ENCODE measurements around the gene ATAD1. TPM values are rescaled to one million over a fixed set of nuclear protein-coding genes. Genes with fewer than 3 reads are reported as not detected.
A peak's percentile ranks its signal among the peaks of the same experiment; 100 is the strongest.
"Not testable (repeated sequence)": the region's sequence is repeated elsewhere in the genome, so short reads cannot be mapped to it uniquely, and the experiment has no call there.

The ATAD1 gene
- total RNA-seq, 2 experiments from 2014 or later, result 43.8 to 49.3 TPM

- Mint-ChIP-seq H3K27me3 (no peaks in the 10 kb centered on the region), H3K9me3 (peaks cover 3% of the 10 kb centered on the region), H3K4me1 (ENCODE audit: low read depth) (peaks cover 17% of the 10 kb centered on the region), H3K4me3 (no peak overlapping the region), H3K27ac (no peak overlapping the region), H3K36me3 (ENCODE audit: low read depth) (peaks cover 2% of the 10 kb centered on the region)
- TF ChIP-seq CTCF (IDR thresholded peaks at IDR 0.05), result no peak
- DNase-seq (no peak), ATAC-seq (no peak)
- ChIA-PET POLR2A (no interaction called here), CTCF (interaction anchor here (0.9 to 1.3 kb wide), 3 partner anchors 9 to 713 kb away, joined by 3 read pairs; no protein-coding TSS in a partner anchor)
- intact Hi-C loops (cut with micrococcal nuclease), result loop anchor here (5.0 kb wide), 1 partner anchor 700 kb away; no protein-coding TSS in a partner anchor
Measured at GRCh38 chr10:87852089-87852488, 34.1 kb upstream of the ATAD1 start.

GRCh38 chr10:87850742-87851205, 32.7 kb upstream of the ATAD1 start:
- H3K4me1 Mint-ChIP-seq (ENCODE audit: low read depth), result peaks cover 16% of the 10 kb centered on the region
- ChIA-PET POLR2A (no interaction called here), CTCF (interaction anchor here (0.7 to 2.2 kb wide), 16 partner anchors 8 to 726 kb away, joined by 3 to 11 read pairs (median 3); partner anchors contain the start of genes KLLN and PTEN)
- peaks cover 2% of the 10 kb centered on the region for H3K36me3 Mint-ChIP-seq (ENCODE audit: low read depth)
- peak; percentile 89 for ATAC-seq
- no peaks in the 10 kb centered on the region for H3K27me3 Mint-ChIP-seq
- DNase-seq, result peak; percentile 69
- intact Hi-C loops (cut with micrococcal nuclease), result loop anchor here (5.0 kb wide), 1 partner anchor 702 kb away; no protein-coding TSS in a partner anchor
- H3K4me3 Mint-ChIP-seq, result no peak overlapping the region
- H3K9me3 Mint-ChIP-seq, result peaks cover 3% of the 10 kb centered on the region
- peak; percentile 55 for TF ChIP-seq CTCF (IDR thresholded peaks at IDR 0.05)
- H3K27ac Mint-ChIP-seq, result no peak overlapping the region

- Mint-ChIP-seq H3K27ac (no peak overlapping the region), H3K4me1 (ENCODE audit: low read depth) (peaks cover 8% of the 10 kb centered on the region), H3K27me3 (no peaks in the 10 kb centered on the region), H3K36me3 (ENCODE audit: low read depth) (no peaks in the 10 kb centered on the region), H3K9me3 (no peaks in the 10 kb centered on the region), H3K4me3 (no peak overlapping the region)
- ChIA-PET CTCF (interaction anchor here (1.1 kb wide), 1 partner anchor 9 kb away, joined by 4 read pairs; no protein-coding TSS in a partner anchor), POLR2A (no interaction called here)
- TF ChIP-seq CTCF (IDR thresholded peaks at IDR 0.05), result no peak
- intact Hi-C loops (cut with micrococcal nuclease), result no loop called here
- no peak for ATAC-seq
- DNase-seq, result no peak
Measured at GRCh38 chr10:87849001-87849400, 31.0 kb upstream of the ATAD1 start.

GRCh38 chr10:87847550-87847949, 29.5 kb upstream of the ATAD1 start:
- Mint-ChIP-seq H3K27me3 (no peaks in the 10 kb centered on the region), H3K4me1 (ENCODE audit: low read depth) (peaks cover 8% of the 10 kb centered on the region), H3K4me3 (no peak overlapping the region), H3K27ac (no peak overlapping the region), H3K36me3 (ENCODE audit: low read depth) (no peaks in the 10 kb centered on the region), H3K9me3 (no peaks in the 10 kb centered on the region)
- no peak for ATAC-seq
- no peak for DNase-seq
- no peak for TF ChIP-seq CTCF (IDR thresholded peaks at IDR 0.05)
- POLR2A ChIA-PET, result no interaction called here
- CTCF ChIA-PET, result no interaction called here
- intact Hi-C loops (cut with micrococcal nuclease), result no loop called here

GRCh38 chr10:87846711-87847110, 28.7 kb upstream of the ATAD1 start:
- H3K4me3 Mint-ChIP-seq; DNase-seq; H3K9me3 Mint-ChIP-seq; H3K27ac Mint-ChIP-seq; intact Hi-C loops (cut with micrococcal nuclease); H3K36me3 Mint-ChIP-seq (ENCODE audit: low read depth); ATAC-seq; H3K4me1 Mint-ChIP-seq (ENCODE audit: low read depth); H3K27me3 Mint-ChIP-seq: not testable (repeated sequence)
- CTCF ChIA-PET, result interaction anchor here (0.7 to 1.8 kb wide), 5 partner anchors 20 to 736 kb away, joined by 3 to 6 read pairs (median 3); partner anchors contain the start of genes ATAD1 and RNLS
- POLR2A ChIA-PET, result interaction anchor here (0.6 to 2.3 kb wide), 3 partner anchors 28 to 770 kb away, joined by 3 to 8 read pairs (median 3); partner anchors contain the start of gene ATAD1
